Kidney (tissue), 14 donors: Measurements from ENCODE around the gene BAHD1. TPM values are rescaled to one million over a fixed set of nuclear protein-coding genes. Genes with fewer than 3 reads are reported as not detected.

Experiments
- DNase-seq, 5 donors: peaks; one replicate each; pipeline ENCODE4 v3.0.0-alpha.2; 2013 to 2020
- FAIRE-seq: peaks from 2 replicates; lab custom pipeline; 2012; peaks lifted over from hg19 to GRCh38; lab: Jason Lieb, UNC
- H3K27ac ChIP-seq, 2 donors: one replicate each; pipeline ENCODE4 v1.7.0; 2013; ENCODE audit warnings: low read depth in 2 of 2, low read length in 2 of 2, inconsistent platforms in 1 of 2
- H3K27me3 ChIP-seq: one replicate; pipeline ENCODE4 v1.7.1; 2013; ENCODE audit warnings: low read length, inconsistent platforms; ENCODE audit not compliant: control insufficient read depth, insufficient read depth
- H3K36me3 ChIP-seq, 3 donors: one replicate each; pipeline versions ENCODE4 v1.7.0 to v1.7.1; 2013; ENCODE audit warnings: low read length in 3 of 3, control low read depth in 1 of 3, inconsistent platforms in 1 of 3; ENCODE audit not compliant: insufficient read depth in 3 of 3, control insufficient read depth in 2 of 3
- H3K4me1 ChIP-seq, 3 donors: one replicate each; pipeline versions ENCODE4 v1.7.0 to v1.7.1; 2013; ENCODE audit warnings: low read length in 3 of 3, inconsistent platforms in 1 of 3, low read depth in 1 of 3; ENCODE audit not compliant: control insufficient read depth in 2 of 3, insufficient read depth in 2 of 3
- H3K4me3 ChIP-seq, 3 donors: one replicate each; pipeline versions ENCODE4 v1.7.0 to v1.8.1; 2013; ENCODE audit warnings: low read length in 3 of 3, control low read depth in 1 of 3, inconsistent platforms in 1 of 3
- H3K9ac ChIP-seq, 3 donors: one replicate each; pipeline versions ENCODE4 v1.7.0 to v1.7.1; 2013; ENCODE audit warnings: low read length in 3 of 3, control low read depth in 1 of 3, inconsistent platforms in 1 of 3
- H3K9me3 ChIP-seq, 3 donors: one replicate each; pipeline versions ENCODE4 v1.7.0 to v1.7.1; 2013; ENCODE audit warnings: low read length in 3 of 3, control low read depth in 1 of 3, inconsistent platforms in 1 of 3; ENCODE audit not compliant: control insufficient read depth in 2 of 3, insufficient read depth in 1 of 3
- intact Hi-C: fragments of 100-400 bp; cut with DNase I; formaldehyde crosslinking; loops from one replicate; pipeline ENCODE4 v1.11.1; 2022
- polyA plus RNA-seq: library from polyadenylated mRNA; stranded (reverse); fragments of 350-450 nt; fragmentation: Illumina TruSeq; extraction: RNeasy Lipid Tissue Mini Kit (QIAGEN cat#74804); gene quantifications from one replicate; pipeline ENCODE4 v1.2.3, GENCODE V29; 2014; ENCODE audit warnings: low read depth, low replicate concordance; ENCODE audit not compliant: insufficient read depth
- total RNA-seq: library from RNA; stranded (reverse); fragmentation: NEBNext Ultra II Directional; extraction: Animal tissue kit (Norgen Biotek cat#: 25700); gene quantifications from one replicate; pipeline ENCODE4 v1.2.1, GENCODE V29; 2021
- TF ChIP-seq, protein P1 (sequence below): IDR thresholded peaks from 3 replicates; pipeline ENCODE4 v1.5.1; 2012; ENCODE audit warnings: mild to moderate bottlenecking, moderate library complexity, borderline replicate concordance; ENCODE audit not compliant: insufficient read depth; ENCODE audit errors: extremely low read depth
- donor health status: control.
- donor health status: control.
- donor health status: control.
- donor health status: control.
- donor health status: control.
- donor health status: DM: yes; HTN: yes; CAD: no.
- donor health status: Normal renal cell carcinoma (clear cell type).

BAHD1 gene
- total and polyA plus RNA-seq, 2 donors from 2014 or later, result 13.3 to 28.4 TPM

DNA sequence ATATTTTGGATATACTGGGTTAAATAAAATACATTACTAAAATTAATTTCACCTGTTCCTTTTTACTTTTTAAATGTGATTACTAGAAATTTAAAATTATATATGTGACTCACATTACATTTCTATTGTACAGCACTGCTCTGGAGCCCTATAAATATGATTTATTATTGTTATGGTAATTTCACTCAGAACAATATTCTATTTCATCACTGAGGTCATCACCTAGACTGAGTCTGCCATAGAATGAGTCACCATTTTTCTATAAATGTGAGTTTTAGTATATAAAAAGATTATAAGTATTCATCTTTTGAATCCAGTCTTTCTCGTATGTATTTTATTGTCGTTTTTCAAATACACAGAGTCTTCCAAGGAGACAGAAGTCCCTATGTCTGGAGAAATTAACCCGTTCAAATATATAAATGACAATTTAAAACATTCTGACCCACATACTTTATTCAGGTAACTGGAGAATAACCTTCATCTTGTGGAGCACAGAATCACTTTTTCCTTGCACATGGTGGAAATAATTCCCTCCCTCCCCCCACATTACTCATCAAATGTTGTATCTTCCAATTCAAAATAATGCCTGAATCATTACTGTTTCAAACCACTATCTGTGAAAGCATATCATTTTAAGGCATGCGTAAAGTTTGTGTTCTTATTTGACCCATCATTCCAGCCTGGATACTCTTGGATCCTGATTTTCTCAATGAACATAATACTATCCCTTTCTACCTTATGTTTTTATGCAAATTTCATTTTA is 60.0 kb downstream of the BAHD1 start:
- H3K4me3 ChIP-seq, result no peak overlapping the region
- no peaks in the 10 kb centered on the region for H3K9me3 ChIP-seq
- DNase-seq (no peak), FAIRE-seq (no peak)
- H3K4me1 ChIP-seq, result no peaks in the 10 kb centered on the region
- H3K9ac ChIP-seq, result no peak overlapping the region
- TF ChIP-seq, protein P1, sequence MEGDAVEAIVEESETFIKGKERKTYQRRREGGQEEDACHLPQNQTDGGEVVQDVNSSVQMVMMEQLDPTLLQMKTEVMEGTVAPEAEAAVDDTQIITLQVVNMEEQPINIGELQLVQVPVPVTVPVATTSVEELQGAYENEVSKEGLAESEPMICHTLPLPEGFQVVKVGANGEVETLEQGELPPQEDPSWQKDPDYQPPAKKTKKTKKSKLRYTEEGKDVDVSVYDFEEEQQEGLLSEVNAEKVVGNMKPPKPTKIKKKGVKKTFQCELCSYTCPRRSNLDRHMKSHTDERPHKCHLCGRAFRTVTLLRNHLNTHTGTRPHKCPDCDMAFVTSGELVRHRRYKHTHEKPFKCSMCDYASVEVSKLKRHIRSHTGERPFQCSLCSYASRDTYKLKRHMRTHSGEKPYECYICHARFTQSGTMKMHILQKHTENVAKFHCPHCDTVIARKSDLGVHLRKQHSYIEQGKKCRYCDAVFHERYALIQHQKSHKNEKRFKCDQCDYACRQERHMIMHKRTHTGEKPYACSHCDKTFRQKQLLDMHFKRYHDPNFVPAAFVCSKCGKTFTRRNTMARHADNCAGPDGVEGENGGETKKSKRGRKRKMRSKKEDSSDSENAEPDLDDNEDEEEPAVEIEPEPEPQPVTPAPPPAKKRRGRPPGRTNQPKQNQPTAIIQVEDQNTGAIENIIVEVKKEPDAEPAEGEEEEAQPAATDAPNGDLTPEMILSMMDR, result no peak
- H3K27me3 ChIP-seq, result no peaks in the 10 kb centered on the region
- intact Hi-C loops, result no loop called here
- no peak overlapping the region for H3K27ac ChIP-seq
- no peaks in the 10 kb centered on the region for H3K36me3 ChIP-seq

DNA sequence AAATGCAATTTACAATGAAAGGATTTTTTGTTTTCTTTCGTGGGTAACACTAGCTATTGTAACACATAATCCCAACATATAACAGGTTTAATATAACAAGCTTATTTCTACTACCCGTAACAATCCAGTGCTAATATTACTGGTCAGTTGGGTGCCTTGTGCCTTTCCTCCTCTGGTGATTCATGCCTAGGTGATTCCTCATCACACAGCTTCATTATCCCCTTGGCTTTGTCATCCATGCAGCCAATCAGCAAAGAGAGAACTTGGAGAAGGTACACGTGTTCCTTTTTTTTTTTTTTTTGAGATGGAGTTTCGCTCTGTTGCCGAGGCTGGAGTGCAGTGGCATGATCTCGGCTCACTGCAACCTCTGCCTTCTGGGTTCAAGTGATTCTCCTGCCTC is 60.7 kb downstream of the BAHD1 start:
- TF ChIP-seq, protein P1, result no peak
- FAIRE-seq, result no peak

DNA sequence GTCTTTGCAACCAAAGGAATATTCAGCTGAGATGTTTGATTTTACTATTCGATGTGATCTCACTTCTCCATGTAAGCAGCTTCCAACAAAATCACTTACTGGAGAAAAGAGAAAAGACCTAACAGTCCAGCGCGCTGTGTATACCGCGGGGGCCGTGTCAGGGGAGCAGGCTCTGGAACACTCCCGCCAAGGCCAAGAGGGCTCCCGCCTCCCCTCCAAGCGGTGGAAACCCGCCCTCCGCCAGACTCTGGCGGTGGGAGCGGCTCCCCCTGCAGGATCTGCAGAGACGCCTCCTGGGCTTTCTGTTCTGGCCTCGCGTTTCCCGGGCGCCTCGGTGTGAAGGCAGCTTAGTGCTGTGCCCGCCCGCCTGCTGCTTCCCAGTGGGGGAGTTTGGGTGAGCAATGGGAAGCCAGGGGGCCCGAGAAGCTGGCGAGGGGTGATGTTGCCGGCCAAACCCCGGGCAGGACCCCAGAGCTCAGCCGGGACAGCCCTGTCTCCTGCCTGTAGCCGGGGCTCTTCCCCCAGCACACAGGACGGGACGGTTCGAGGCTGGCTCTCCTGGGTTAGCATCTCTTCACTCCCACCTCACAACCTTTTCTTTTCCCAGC is 66.3 kb downstream of the BAHD1 start:
- Histone ChIP-seq H3K4me3 (peak overlapping the region in 1 of 3 donors; percentile 34), H3K9me3 (no peaks in the 10 kb centered on the region), H3K27me3 (no peaks in the 10 kb centered on the region), H3K4me1 (peaks cover 0 to 3% (median 0%) of the 10 kb centered on the region in 3 donors), H3K27ac (no peak overlapping the region), H3K9ac (no peak overlapping the region), H3K36me3 (no peaks in the 10 kb centered on the region)
- TF ChIP-seq, protein P1, result peak; percentile 45
- intact Hi-C loops, result no loop called here
- FAIRE-seq, result no peak
- peak; percentile 89 to 95 (median 91) for DNase-seq

More for the DNA sequence above, 60.7 kb downstream of the BAHD1 start:
- Histone ChIP-seq H3K36me3 (no peaks in the 10 kb centered on the region), H3K9ac (no peak overlapping the region), H3K27me3 (no peaks in the 10 kb centered on the region), H3K4me3 (no peak overlapping the region), H3K27ac (no peak overlapping the region), H3K4me1 (no peaks in the 10 kb centered on the region), H3K9me3 (no peaks in the 10 kb centered on the region)
- no peak for DNase-seq
- intact Hi-C loops, result no loop called here
